ENCODE data around the gene IFTAP.

GRCh38 chr11:36550385-36551115, 43.8 kb upstream of the IFTAP start:
- no peak for TF ChIP-seq POLR2AphosphoS5 (IDR thresholded peaks at IDR 0.05; ENCODE audit: low read depth, low read length)
- no peak for TF ChIP-seq POLR2A (IDR thresholded peaks at IDR 0.05; ENCODE audit: low read depth, low read length)
- TF ChIP-seq TAF1 (IDR thresholded peaks at IDR 0.05; ENCODE audit: low read depth, low read length) = no peak
- no peak for TF ChIP-seq SPI1 (IDR thresholded peaks at IDR 0.05; ENCODE audit: low read depth, low read length)
- no peak for TF ChIP-seq POU2F2 (IDR thresholded peaks at IDR 0.05; ENCODE audit: low read depth, low read length)

All from GM12891 (cell line).